Endothelial cell of umbilical vein (primary cell): ENCODE data around the gene COMMD10. TPM values are rescaled to one million over a fixed set of nuclear protein-coding genes. Genes with fewer than 3 reads are reported as not detected.

Experiments
- BruUV-seq: library from RNA; stranded (reverse); fragments of 400-500 nt; replicated peaks from 2 replicates; lab custom pipeline; 2021; lab: Mats Ljungman, UMichigan
- CTCF ChIA-PET: fragments of 300-600, 350-600 bp; sonication (Branson Sonifier 250); formaldehyde crosslinking; loops from one replicate; lab custom pipeline; 2021; ENCODE audit warnings: antibody characterized with exemption, inconsistent platforms; lab: Charles Lee
- POLR2A ChIA-PET: fragments of 300-600, 350-600 bp; sonication (Branson Sonifier 250); formaldehyde crosslinking; loops from one replicate; lab custom pipeline; 2021; ENCODE audit warnings: antibody characterized with exemption, inconsistent platforms; lab: Charles Lee
- DNase-seq: peaks from one replicate; pipeline ENCODE4 v3.0.0-alpha.2; 2011; ENCODE audit warnings: low read depth, low spot score
- FAIRE-seq: peaks from 2 replicates; lab custom pipeline; 2011; peaks lifted over from hg19 to GRCh38; lab: Jason Lieb, UNC
- H2AFZ ChIP-seq: 2 replicates; pipeline ENCODE4 v1.6.0; 2012; ENCODE audit warnings: low read depth, low read length, control low read depth, inconsistent platforms
- H3K27ac ChIP-seq: 2 replicates; pipeline ENCODE4 v1.5.1; 2011; ENCODE audit warnings: low read depth, mild to moderate bottlenecking, control low read depth, low read length, moderate library complexity; ENCODE audit not compliant: insufficient read depth
- H3K27me3 ChIP-seq, 2 experiments: 2 replicates each; pipeline versions ENCODE4 v1.6.0 to v1.6.1; 2011; ENCODE audit warnings: low read length in 2 of 2, mixed read lengths in 1 of 2; ENCODE audit not compliant: control insufficient read depth in 2 of 2, insufficient read depth in 2 of 2
- H3K36me3 ChIP-seq, 2 experiments: 2 replicates in 1 of 2; 3 replicates in 1 of 2; pipeline ENCODE4 v1.5.1; 2011; ENCODE audit warnings: low read length in 2 of 2, mild to moderate bottlenecking in 1 of 2, moderate library complexity in 1 of 2; ENCODE audit not compliant: control insufficient read depth in 2 of 2, insufficient read depth in 2 of 2; ENCODE audit errors: extremely low read depth in 1 of 2
- H3K4me1 ChIP-seq: 3 replicates; pipeline ENCODE4 v1.5.1; 2011; ENCODE audit warnings: mild to moderate bottlenecking, low read length; ENCODE audit not compliant: control insufficient read depth, insufficient read depth; ENCODE audit errors: extremely low read depth
- H3K4me2 ChIP-seq: 2 replicates; pipeline ENCODE4 v1.6.1; 2011; ENCODE audit warnings: low read length, control low read depth, mixed read lengths; ENCODE audit not compliant: insufficient read depth
- H3K4me3 ChIP-seq, 3 experiments: fragments of 200-600 bp in 1 of 3; sonication (generic), shearing (Covaris generic) in 1 of 3; replicated peaks in 1 of 3; 2 replicates each; pipeline ENCODE4 v1.5.1; 2011 to 2016; ENCODE audit warnings: control low read depth in 3 of 3, low read length in 3 of 3, mild to moderate bottlenecking in 2 of 3, inconsistent platforms in 1 of 3, low read depth in 1 of 3, moderate library complexity in 1 of 3; ENCODE audit not compliant: insufficient read depth in 1 of 3
- H3K79me2 ChIP-seq: 2 replicates; pipeline ENCODE4 v1.6.0; 2012; ENCODE audit warnings: low read length, inconsistent platforms; ENCODE audit not compliant: control insufficient read depth, insufficient read depth
- H3K9ac ChIP-seq: replicated peaks from 2 replicates; pipeline ENCODE3; 2011; ENCODE audit warnings: low read length, control low read depth; ENCODE audit not compliant: insufficient read depth; ENCODE audit errors: extremely low read depth
- H3K9me1 ChIP-seq: replicated peaks from 3 replicates; pipeline ENCODE4 v1.6.0; 2011; ENCODE audit warnings: mild to moderate bottlenecking, low read length; ENCODE audit not compliant: control insufficient read depth, insufficient read depth; ENCODE audit errors: extremely low read depth
- H3K9me3 ChIP-seq: replicated peaks from 2 replicates; pipeline ENCODE4 v1.5.1; 2012; ENCODE audit warnings: low read length, inconsistent platforms; ENCODE audit not compliant: control insufficient read depth, insufficient read depth
- H4K20me1 ChIP-seq: replicated peaks from 2 replicates; pipeline ENCODE3; 2011; ENCODE audit warnings: mild to moderate bottlenecking, low read length; ENCODE audit not compliant: control insufficient read depth, insufficient read depth; ENCODE audit errors: extremely low read depth
- EZH2 ChIP-seq: IDR thresholded peaks from 2 replicates; pipeline ENCODE4 v1.6.1; 2012; ENCODE audit warnings: borderline replicate concordance, low read depth, mild to moderate bottlenecking, moderate library complexity, low read length, inconsistent platforms; ENCODE audit not compliant: severe bottlenecking
- FOS ChIP-seq: IDR thresholded peaks from 2 replicates; pipeline ENCODE4 v1.6.1; 2011; ENCODE audit warnings: mild to moderate bottlenecking, low read length, moderate library complexity, borderline replicate concordance; ENCODE audit not compliant: insufficient read depth
- JUN ChIP-seq: IDR thresholded peaks from 2 replicates; pipeline ENCODE4 v1.6.1; 2011; ENCODE audit warnings: borderline replicate concordance, low read depth; ENCODE audit not compliant: insufficient read length, insufficient read depth
- MYC ChIP-seq: IDR thresholded peaks from one replicate; pipeline ENCODE4 v1.6.1; 2011; ENCODE audit warnings: mild to moderate bottlenecking, low read depth, low read length
- POLR2A ChIP-seq: IDR thresholded peaks from 2 replicates; pipeline ENCODE4 v1.6.1; 2012; ENCODE audit warnings: low read depth, mild to moderate bottlenecking, control low read depth, low read length
- POLR2AphosphoS5 ChIP-seq: IDR thresholded peaks from 2 replicates; pipeline ENCODE4 v1.6.1; 2012; ENCODE audit warnings: low read depth, mild to moderate bottlenecking, control low read depth, low read length, moderate library complexity; ENCODE audit not compliant: insufficient read depth
- dilution Hi-C: fragments of 300-500 bp; cut with MboI; formaldehyde crosslinking; loops from one replicate; pipeline ENCODE4 v1.15.0; 2019; ENCODE audit warnings: low sequenced_read_pairs; ENCODE audit not compliant: extremely low pct_ligation_motif_present
- intact Hi-C: fragments of 100-400 bp; cut with micrococcal nuclease; formaldehyde crosslinking; loops from one replicate; pipeline ENCODE4 v1.10.0; 2022
- polyA plus RNA-seq, 4 experiments: library from polyadenylated mRNA; depleted of rRNA in 3 of 4; stranded (reverse) in 3 of 4; unstranded in 1 of 4; fragments of >200 nt; gene quantifications; 2 replicates each; pipeline versions ENCODE4 v1.2.1 to v1.2.3, GENCODE V29; 2011 to 2012; ENCODE audit warnings: missing spikeins in 1 of 4
- total RNA-seq: library from RNA; stranded (reverse); gene quantifications from 2 replicates; pipeline ENCODE4 v1.2.3, GENCODE V29; 2021
- TF ChIP-seq, protein P1 (sequence below), 2 donors: IDR thresholded peaks; 1 replicate in 1 of 2; 2 replicates in 1 of 2; pipeline ENCODE4 v1.5.1; 2011; ENCODE audit warnings: low read length in 2 of 2, mild to moderate bottlenecking in 2 of 2, moderate library complexity in 2 of 2, control low read depth in 1 of 2, inconsistent platforms in 1 of 2, low read depth in 1 of 2; ENCODE audit not compliant: insufficient read depth in 1 of 2; ENCODE audit errors: extremely low read depth in 1 of 2
- TF ChIP-seq, protein P2 (sequence below): IDR thresholded peaks from 2 replicates; pipeline ENCODE4 v1.6.1; 2011; ENCODE audit not compliant: insufficient read depth, insufficient read length

Gene COMMD10
- total and polyA plus RNA-seq, 2 donors (not counting 3 experiments of a cell fraction or from before 2014, with no cell fraction given): 12.5 to 27.0 TPM

DNA sequence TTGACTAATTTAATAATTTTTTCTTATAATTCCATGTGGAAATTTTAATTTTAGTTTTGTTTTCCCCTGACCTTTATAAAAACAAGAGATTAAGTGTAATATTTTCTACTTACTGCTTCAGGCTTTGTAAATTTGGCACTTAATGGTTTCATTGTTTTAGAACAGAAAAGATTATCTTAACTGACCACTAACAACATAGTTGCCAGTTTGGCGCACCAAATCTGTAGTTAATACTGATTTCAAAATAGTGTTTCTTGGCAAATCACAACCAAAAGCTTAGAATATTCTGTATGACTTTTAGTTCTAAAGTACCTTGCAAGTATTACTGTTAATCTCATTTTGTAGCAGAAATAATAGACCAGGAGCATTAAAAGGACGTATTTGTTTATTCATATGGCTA lies 124.3 kb downstream of the COMMD10 start:
- Histone ChIP-seq H4K20me1 (no peaks in the 10 kb centered on the region), H3K9me3 (no peaks in the 10 kb centered on the region), H3K27ac (no peak overlapping the region), H3K4me3 (no peak overlapping the region), H3K4me2 (no peak overlapping the region), H3K4me1 (no peaks in the 10 kb centered on the region), H2AFZ (no peak overlapping the region), H3K36me3 (no peaks in the 10 kb centered on the region), H3K9me1 (no peaks in the 10 kb centered on the region), H3K79me2 (no peaks in the 10 kb centered on the region), H3K9ac (no peak overlapping the region), H3K27me3 (no peaks in the 10 kb centered on the region)
- POLR2A ChIA-PET: no interaction called here
- dilution Hi-C loops: no loop called here
- CTCF ChIA-PET: no interaction called here
- no peak for TF ChIP-seq MYC
- TF ChIP-seq, protein P1, sequence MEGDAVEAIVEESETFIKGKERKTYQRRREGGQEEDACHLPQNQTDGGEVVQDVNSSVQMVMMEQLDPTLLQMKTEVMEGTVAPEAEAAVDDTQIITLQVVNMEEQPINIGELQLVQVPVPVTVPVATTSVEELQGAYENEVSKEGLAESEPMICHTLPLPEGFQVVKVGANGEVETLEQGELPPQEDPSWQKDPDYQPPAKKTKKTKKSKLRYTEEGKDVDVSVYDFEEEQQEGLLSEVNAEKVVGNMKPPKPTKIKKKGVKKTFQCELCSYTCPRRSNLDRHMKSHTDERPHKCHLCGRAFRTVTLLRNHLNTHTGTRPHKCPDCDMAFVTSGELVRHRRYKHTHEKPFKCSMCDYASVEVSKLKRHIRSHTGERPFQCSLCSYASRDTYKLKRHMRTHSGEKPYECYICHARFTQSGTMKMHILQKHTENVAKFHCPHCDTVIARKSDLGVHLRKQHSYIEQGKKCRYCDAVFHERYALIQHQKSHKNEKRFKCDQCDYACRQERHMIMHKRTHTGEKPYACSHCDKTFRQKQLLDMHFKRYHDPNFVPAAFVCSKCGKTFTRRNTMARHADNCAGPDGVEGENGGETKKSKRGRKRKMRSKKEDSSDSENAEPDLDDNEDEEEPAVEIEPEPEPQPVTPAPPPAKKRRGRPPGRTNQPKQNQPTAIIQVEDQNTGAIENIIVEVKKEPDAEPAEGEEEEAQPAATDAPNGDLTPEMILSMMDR (IDR thresholded peaks at IDR 0.05; ENCODE audit: extremely low read depth in 1 of 2, insufficient read depth in 1 of 2, low read depth in 1 of 2, low read length in 2 of 2): no peak
- TF ChIP-seq, protein P2, sequence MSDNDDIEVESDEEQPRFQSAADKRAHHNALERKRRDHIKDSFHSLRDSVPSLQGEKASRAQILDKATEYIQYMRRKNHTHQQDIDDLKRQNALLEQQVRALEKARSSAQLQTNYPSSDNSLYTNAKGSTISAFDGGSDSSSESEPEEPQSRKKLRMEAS: no peak
- DNase-seq (no peak), FAIRE-seq (no peak)
- intact Hi-C loops: no loop called here
- BruUV-seq: no TSS peak

DNA sequence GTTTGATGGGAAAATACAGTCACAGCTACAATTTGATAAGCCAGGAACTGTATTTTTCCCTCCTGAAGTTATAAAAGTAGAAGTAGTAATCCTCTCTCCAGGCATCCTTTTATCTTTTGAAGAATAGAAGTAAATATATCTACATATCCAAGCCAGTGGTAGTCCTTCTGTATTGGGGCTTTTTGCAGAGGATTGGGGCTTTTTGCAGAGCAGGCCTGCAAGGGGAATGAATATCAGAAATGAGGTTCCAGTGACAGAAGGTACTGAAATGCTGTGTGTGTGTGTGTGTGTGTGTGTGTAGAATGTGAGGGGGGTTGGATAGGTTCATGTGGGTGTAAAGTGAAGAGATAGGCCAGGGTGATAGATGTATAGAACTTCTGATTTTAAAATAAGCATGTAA lies 127.4 kb downstream of the COMMD10 start:
- ChIA-PET CTCF (no interaction called here), POLR2A (no interaction called here)
- no peak overlapping the region for H3K9ac ChIP-seq
- DNase-seq (no peak), FAIRE-seq (no peak)
- no peak overlapping the region for H3K4me3 ChIP-seq
- no TSS peak for BruUV-seq
- H3K27ac ChIP-seq: no peak overlapping the region
- no peaks in the 10 kb centered on the region for H3K9me3 ChIP-seq
- TF ChIP-seq EZH2 (no peak), FOS (no peak), POLR2AphosphoS5 (no peak), MYC (no peak), JUN (no peak), POLR2A (no peak)
- TF ChIP-seq, protein P2: no peak
- dilution Hi-C loops (no loop called here), intact Hi-C loops (no loop called here)
- H3K9me1 ChIP-seq: no peaks in the 10 kb centered on the region
- no peak overlapping the region for H3K4me2 ChIP-seq
- H3K79me2 ChIP-seq: no peaks in the 10 kb centered on the region
- H2AFZ ChIP-seq: no peak overlapping the region
- H3K27me3 ChIP-seq: no peaks in the 10 kb centered on the region
- H4K20me1 ChIP-seq: no peaks in the 10 kb centered on the region
- no peaks in the 10 kb centered on the region for H3K4me1 ChIP-seq
- H3K36me3 ChIP-seq: no peaks in the 10 kb centered on the region
